PC-9 (cell line): ENCODE measurements around the gene UBAP2.

Experiments used
- EZH2 ChIP-seq: fragments of 200-600 bp; sonication (generic); IDR thresholded peaks from 2 replicates; pipeline ENCODE4 v1.8.0; 2017; ENCODE audit warnings: antibody characterized with exemption, low read depth
- TF ChIP-seq, protein P1 (sequence below): fragments of 200-600 bp; sonication (generic); conservative IDR thresholded peaks from 2 replicates; pipeline ENCODE4 v1.6.1; 2017; ENCODE audit warnings: mixed run types, antibody characterized with exemption, mild to moderate bottlenecking, moderate library complexity

DNA sequence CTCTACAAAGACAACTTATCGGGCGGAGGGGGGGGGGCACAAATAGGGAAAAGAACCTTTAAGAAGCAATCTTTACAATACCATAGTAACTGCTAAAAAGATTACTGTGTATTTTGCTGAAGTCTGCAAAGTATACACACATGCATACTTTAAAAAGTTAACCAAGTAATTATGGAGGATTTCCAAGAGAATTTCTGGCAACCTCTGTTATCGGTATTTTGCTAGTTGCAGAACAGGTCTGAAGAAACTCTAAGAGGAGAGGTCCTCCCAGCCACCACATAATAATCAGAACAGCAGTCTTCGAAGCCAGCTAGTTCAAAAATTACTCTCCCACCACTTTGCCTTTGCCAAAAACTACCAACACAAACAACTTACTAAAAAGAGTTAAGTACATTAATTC, 56.1 kb downstream of the UBAP2 start:
- TF ChIP-seq, protein P1, sequence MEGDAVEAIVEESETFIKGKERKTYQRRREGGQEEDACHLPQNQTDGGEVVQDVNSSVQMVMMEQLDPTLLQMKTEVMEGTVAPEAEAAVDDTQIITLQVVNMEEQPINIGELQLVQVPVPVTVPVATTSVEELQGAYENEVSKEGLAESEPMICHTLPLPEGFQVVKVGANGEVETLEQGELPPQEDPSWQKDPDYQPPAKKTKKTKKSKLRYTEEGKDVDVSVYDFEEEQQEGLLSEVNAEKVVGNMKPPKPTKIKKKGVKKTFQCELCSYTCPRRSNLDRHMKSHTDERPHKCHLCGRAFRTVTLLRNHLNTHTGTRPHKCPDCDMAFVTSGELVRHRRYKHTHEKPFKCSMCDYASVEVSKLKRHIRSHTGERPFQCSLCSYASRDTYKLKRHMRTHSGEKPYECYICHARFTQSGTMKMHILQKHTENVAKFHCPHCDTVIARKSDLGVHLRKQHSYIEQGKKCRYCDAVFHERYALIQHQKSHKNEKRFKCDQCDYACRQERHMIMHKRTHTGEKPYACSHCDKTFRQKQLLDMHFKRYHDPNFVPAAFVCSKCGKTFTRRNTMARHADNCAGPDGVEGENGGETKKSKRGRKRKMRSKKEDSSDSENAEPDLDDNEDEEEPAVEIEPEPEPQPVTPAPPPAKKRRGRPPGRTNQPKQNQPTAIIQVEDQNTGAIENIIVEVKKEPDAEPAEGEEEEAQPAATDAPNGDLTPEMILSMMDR: no peak
- TF ChIP-seq EZH2: no peak
